ENCODE measurements around the gene PCDH1.
A peak's percentile ranks its signal among the peaks of the same experiment; 100 is the strongest.

The PCDH1 gene

GRCh38 chr5:141889282-141889871 is 11.2 kb upstream of the PCDH1 start:
- TF ChIP-seq FOXP2 (optimal IDR thresholded peaks at IDR 0.05; ENCODE audit: borderline replicate concordance, extremely low read depth, extremely low read length, insufficient read depth) (no peak), SIN3A (IDR thresholded peaks at IDR 0.05; ENCODE audit: borderline replicate concordance, insufficient read depth, low read length) (no peak), REST (IDR thresholded peaks at IDR 0.05; ENCODE audit: insufficient read depth in 1 of 2, low read depth in 2 of 2, low read length in 2 of 2) (no peak), POLR2AphosphoS5 (IDR thresholded peaks at IDR 0.05; ENCODE audit: low read depth, low read length) (no peak), TAF1 (IDR thresholded peaks at IDR 0.05; ENCODE audit: borderline replicate concordance, insufficient read depth, low read length) (no peak)

- no peak for TF ChIP-seq SIN3A (IDR thresholded peaks at IDR 0.05; ENCODE audit: borderline replicate concordance, insufficient read depth, low read length)
- no peak for TF ChIP-seq POLR2AphosphoS5 (IDR thresholded peaks at IDR 0.05; ENCODE audit: low read depth, low read length)
- no peak for TF ChIP-seq FOXP2 (optimal IDR thresholded peaks at IDR 0.05; ENCODE audit: borderline replicate concordance, extremely low read depth, extremely low read length, insufficient read depth)
Observed at GRCh38 chr5:141883892-141884318, 5.7 kb upstream of the PCDH1 start.

- TF ChIP-seq POLR2AphosphoS5 (IDR thresholded peaks at IDR 0.05; ENCODE audit: low read depth, low read length) (no peak), REST (IDR thresholded peaks at IDR 0.05; ENCODE audit: insufficient read depth in 1 of 2, low read depth in 2 of 2, low read length in 2 of 2) (peak; percentile 92 to 95)
Observed at GRCh38 chr5:141883184-141883891, 5.1 kb upstream of the PCDH1 start.

- TF ChIP-seq REST (IDR thresholded peaks at IDR 0.05; ENCODE audit: insufficient read depth in 1 of 2, low read depth in 2 of 2, low read length in 2 of 2) (no peak; a peak in 1 of 4 replicates), SIN3A (IDR thresholded peaks at IDR 0.05; ENCODE audit: borderline replicate concordance, insufficient read depth, low read length) (no peak), POLR2AphosphoS5 (IDR thresholded peaks at IDR 0.05; ENCODE audit: low read depth, low read length) (no peak), FOXP2 (optimal IDR thresholded peaks at IDR 0.05; ENCODE audit: borderline replicate concordance, extremely low read depth, extremely low read length, insufficient read depth) (no peak), TAF1 (IDR thresholded peaks at IDR 0.05; ENCODE audit: borderline replicate concordance, insufficient read depth, low read length) (no peak)
Observed at GRCh38 chr5:141882594-141883183, 4.5 kb upstream of the PCDH1 start.

GRCh38 chr5:141881886-141882285 is 3.7 kb upstream of the PCDH1 start:
- no peak for TF ChIP-seq SIN3A (IDR thresholded peaks at IDR 0.05; ENCODE audit: borderline replicate concordance, insufficient read depth, low read length)
- no peak for TF ChIP-seq FOXP2 (optimal IDR thresholded peaks at IDR 0.05; ENCODE audit: borderline replicate concordance, extremely low read depth, extremely low read length, insufficient read depth)
- TF ChIP-seq TAF1 (IDR thresholded peaks at IDR 0.05; ENCODE audit: borderline replicate concordance, insufficient read depth, low read length), result no peak
- no peak for TF ChIP-seq POLR2AphosphoS5 (IDR thresholded peaks at IDR 0.05; ENCODE audit: low read depth, low read length)
- no peak for TF ChIP-seq REST (IDR thresholded peaks at IDR 0.05; ENCODE audit: insufficient read depth in 1 of 2, low read depth in 2 of 2, low read length in 2 of 2)
